ENCODE results near the gene ACVR2A. TPM values are rescaled to one million over a fixed set of nuclear protein-coding genes. Genes with fewer than 3 reads are reported as not detected.

Gene ACVR2A
- total RNA-seq, 1 experiment from 2014 or later = 8.2 TPM

DNA sequence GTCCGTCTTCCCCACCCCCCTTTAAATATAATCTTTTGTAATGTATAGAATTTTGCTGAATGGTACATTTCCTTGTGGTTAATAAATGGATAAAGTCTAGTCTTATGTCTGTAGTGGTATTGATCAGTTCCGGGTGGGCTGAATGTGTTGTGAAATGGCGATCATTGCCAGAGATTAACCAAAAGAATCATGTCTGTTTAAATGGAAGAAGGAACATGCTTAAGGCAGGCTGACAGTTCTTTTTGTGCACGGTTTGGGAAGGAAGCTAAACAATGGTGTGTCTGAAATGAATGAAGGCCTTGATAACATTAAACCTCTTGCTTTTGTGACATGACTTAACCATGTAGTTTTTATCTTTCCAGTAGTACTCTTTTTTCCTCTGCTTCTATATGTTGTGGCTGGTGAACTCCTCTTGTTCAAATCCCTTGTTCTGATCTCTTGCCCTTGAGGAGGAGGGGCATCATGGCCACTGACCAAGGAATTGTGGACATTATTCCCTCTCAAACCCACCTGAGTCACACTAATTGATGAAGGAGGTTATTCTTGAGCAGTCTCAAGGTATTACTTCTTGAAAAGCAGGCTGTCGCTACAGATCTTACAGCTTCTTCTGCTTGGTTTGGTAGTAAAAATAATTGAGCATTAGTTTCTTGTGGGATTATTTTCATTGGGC lies 1.7 kb downstream of the ACVR2A start:
- intact Hi-C loops (cut with micrococcal nuclease; ENCODE audit: unreplicated experiment) = no loop called here
- BruUV-seq (replicated peaks) = no TSS peak
- POLR2A ChIA-PET = no interaction called here
- DNase-seq (ENCODE audit: low read depth, low spot score) = no peak
- H3K36me3 ChIP-seq (ENCODE audit: control insufficient read depth, insufficient read depth, low read length) = peaks cover 5% of the 10 kb centered on the region; the same call in 1 of the 2 replicates
- ATAC-seq = no peak
- no peak for TF ChIP-seq POLR2AphosphoS5 (IDR thresholded peaks at IDR 0.05; ENCODE audit: low read depth, low read length)
- TF ChIP-seq, protein P1, sequence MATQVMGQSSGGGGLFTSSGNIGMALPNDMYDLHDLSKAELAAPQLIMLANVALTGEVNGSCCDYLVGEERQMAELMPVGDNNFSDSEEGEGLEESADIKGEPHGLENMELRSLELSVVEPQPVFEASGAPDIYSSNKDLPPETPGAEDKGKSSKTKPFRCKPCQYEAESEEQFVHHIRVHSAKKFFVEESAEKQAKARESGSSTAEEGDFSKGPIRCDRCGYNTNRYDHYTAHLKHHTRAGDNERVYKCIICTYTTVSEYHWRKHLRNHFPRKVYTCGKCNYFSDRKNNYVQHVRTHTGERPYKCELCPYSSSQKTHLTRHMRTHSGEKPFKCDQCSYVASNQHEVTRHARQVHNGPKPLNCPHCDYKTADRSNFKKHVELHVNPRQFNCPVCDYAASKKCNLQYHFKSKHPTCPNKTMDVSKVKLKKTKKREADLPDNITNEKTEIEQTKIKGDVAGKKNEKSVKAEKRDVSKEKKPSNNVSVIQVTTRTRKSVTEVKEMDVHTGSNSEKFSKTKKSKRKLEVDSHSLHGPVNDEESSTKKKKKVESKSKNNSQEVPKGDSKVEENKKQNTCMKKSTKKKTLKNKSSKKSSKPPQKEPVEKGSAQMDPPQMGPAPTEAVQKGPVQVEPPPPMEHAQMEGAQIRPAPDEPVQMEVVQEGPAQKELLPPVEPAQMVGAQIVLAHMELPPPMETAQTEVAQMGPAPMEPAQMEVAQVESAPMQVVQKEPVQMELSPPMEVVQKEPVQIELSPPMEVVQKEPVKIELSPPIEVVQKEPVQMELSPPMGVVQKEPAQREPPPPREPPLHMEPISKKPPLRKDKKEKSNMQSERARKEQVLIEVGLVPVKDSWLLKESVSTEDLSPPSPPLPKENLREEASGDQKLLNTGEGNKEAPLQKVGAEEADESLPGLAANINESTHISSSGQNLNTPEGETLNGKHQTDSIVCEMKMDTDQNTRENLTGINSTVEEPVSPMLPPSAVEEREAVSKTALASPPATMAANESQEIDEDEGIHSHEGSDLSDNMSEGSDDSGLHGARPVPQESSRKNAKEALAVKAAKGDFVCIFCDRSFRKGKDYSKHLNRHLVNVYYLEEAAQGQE (IDR thresholded peaks at IDR 0.05; ENCODE audit: insufficient read depth in 1 of 2, low read depth in 2 of 2, low read length in 1 of 2) = no peak
- TF ChIP-seq TCF7L2 (IDR thresholded peaks at IDR 0.05; ENCODE audit: low read depth, low read length) = no peak
- no peak for TF ChIP-seq SIN3A (IDR thresholded peaks at IDR 0.05; ENCODE audit: borderline replicate concordance, insufficient read depth, low read depth, low read length)
- TF ChIP-seq, protein P2, sequence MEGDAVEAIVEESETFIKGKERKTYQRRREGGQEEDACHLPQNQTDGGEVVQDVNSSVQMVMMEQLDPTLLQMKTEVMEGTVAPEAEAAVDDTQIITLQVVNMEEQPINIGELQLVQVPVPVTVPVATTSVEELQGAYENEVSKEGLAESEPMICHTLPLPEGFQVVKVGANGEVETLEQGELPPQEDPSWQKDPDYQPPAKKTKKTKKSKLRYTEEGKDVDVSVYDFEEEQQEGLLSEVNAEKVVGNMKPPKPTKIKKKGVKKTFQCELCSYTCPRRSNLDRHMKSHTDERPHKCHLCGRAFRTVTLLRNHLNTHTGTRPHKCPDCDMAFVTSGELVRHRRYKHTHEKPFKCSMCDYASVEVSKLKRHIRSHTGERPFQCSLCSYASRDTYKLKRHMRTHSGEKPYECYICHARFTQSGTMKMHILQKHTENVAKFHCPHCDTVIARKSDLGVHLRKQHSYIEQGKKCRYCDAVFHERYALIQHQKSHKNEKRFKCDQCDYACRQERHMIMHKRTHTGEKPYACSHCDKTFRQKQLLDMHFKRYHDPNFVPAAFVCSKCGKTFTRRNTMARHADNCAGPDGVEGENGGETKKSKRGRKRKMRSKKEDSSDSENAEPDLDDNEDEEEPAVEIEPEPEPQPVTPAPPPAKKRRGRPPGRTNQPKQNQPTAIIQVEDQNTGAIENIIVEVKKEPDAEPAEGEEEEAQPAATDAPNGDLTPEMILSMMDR (IDR thresholded peaks at IDR 0.05) = no peak
- peaks cover 16% of the 10 kb centered on the region for H3K4me1 ChIP-seq (ENCODE audit: control insufficient read depth, insufficient read depth, low read length)
- H3K4me3 ChIP-seq (ENCODE audit: low read depth in 2 of 2, low read length in 2 of 2) = peak overlapping the region; percentile 83 to 90
- in situ Hi-C loops (cut with HindIII; ENCODE audit: low pct_unique_long_range_greater_than_20kb, low sequenced_read_pairs) = no loop called here
- peaks cover 9% of the 10 kb centered on the region for H3K27me3 ChIP-seq (ENCODE audit: control insufficient read depth, insufficient read depth, low read length)
- H3K9me3 ChIP-seq (ENCODE audit: control insufficient read depth, insufficient read depth, low read depth, low read length) = no peaks in the 10 kb centered on the region
- peak overlapping the region; percentile 69 for H3K27ac ChIP-seq (ENCODE audit: low read length)
- CTCF ChIA-PET = no interaction called here

DNA sequence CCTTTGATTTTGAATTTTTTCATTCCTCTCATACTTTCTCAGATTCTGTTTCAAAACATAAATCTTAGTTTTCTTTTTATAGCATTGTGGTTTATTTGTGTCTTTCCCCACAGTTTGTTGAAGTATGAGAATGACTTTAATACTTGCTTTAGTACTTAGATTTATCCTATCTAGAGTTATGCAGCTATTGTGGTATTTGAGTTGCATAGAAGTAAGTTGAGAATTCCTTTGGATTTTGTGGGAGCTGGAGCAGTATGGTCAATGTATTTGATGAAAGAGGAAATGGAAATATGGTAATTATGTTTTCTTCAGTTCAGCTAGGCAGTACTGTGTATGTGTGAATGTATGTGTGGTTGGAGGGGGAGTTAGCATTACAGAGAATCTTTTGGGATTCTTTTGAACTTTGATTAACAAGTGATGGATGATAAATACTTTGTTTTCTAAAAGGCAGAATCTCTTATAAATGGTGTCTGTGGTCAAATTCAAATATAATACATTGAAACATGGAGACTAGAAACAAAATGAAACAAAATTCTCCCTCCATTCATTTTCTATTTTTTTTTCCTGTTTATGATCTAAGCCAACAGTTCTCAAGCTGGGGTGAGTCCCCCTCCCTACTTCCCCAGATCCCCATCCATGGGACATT lies 3.0 kb downstream of the ACVR2A start:
- Histone ChIP-seq H3K27ac (ENCODE audit: low read length) (no peak overlapping the region), H3K4me3 (ENCODE audit: low read depth in 2 of 2, low read length in 2 of 2) (no peak overlapping the region), H3K9me3 (ENCODE audit: control insufficient read depth, insufficient read depth, low read depth, low read length) (no peaks in the 10 kb centered on the region), H3K36me3 (ENCODE audit: control insufficient read depth, insufficient read depth, low read length) (peaks cover 5% of the 10 kb centered on the region; the same call in 1 of the 2 replicates), H3K4me1 (ENCODE audit: control insufficient read depth, insufficient read depth, low read length) (peaks cover 16% of the 10 kb centered on the region), H3K27me3 (ENCODE audit: control insufficient read depth, insufficient read depth, low read length) (peaks cover 5% of the 10 kb centered on the region)
- in situ Hi-C loops (cut with HindIII; ENCODE audit: low pct_unique_long_range_greater_than_20kb, low sequenced_read_pairs) (no loop called here), intact Hi-C loops (cut with micrococcal nuclease; ENCODE audit: unreplicated experiment) (no loop called here)
- no peak for ATAC-seq
- DNase-seq (ENCODE audit: low read depth, low spot score) = no peak
- BruUV-seq (replicated peaks) = no TSS peak
- ChIA-PET POLR2A (no interaction called here), CTCF (no interaction called here)
- TF ChIP-seq, protein P2 (IDR thresholded peaks at IDR 0.05) = no peak
- no peak for TF ChIP-seq SIN3A (IDR thresholded peaks at IDR 0.05; ENCODE audit: borderline replicate concordance, insufficient read depth, low read depth, low read length)
- TF ChIP-seq, protein P1 (IDR thresholded peaks at IDR 0.05; ENCODE audit: insufficient read depth in 1 of 2, low read depth in 2 of 2, low read length in 1 of 2) = no peak
